H9 (cell line): Measurements from ENCODE around the gene HMCN1. TPM values are rescaled to one million over a fixed set of nuclear protein-coding genes. Genes with fewer than 3 reads are reported as not detected.

ENCODE experiments used
- DNase-seq: peaks from one replicate; pipeline ENCODE4 v3.0.0-alpha.2; 2017
- H2AFZ ChIP-seq: one replicate; pipeline ENCODE4 v1.6.1; 2013; ENCODE audit warnings: mild to moderate bottlenecking, low read length, control low read depth, moderate library complexity
- H2AK5ac ChIP-seq: 2 replicates; pipeline ENCODE4 v1.6.1; 2013; ENCODE audit warnings: low read length, control low read depth, mixed read lengths; ENCODE audit not compliant: insufficient read length
- H2BK120ac ChIP-seq: one replicate; pipeline ENCODE4 v1.6.1; 2013; ENCODE audit warnings: low read depth, mild to moderate bottlenecking, low read length, control low read depth, inconsistent platforms; ENCODE audit not compliant: poor library complexity, severe bottlenecking
- H2BK12ac ChIP-seq: 2 replicates; pipeline ENCODE4 v1.6.1; 2013; ENCODE audit warnings: low read length, control low read depth, mixed read lengths, low read depth; ENCODE audit not compliant: insufficient read length
- H2BK15ac ChIP-seq: 2 replicates; pipeline ENCODE4 v1.6.1; 2013; ENCODE audit warnings: low read depth, low read length, control low read depth
- H2BK20ac ChIP-seq: one replicate; pipeline ENCODE4 v1.6.1; 2013; ENCODE audit warnings: low read depth, mild to moderate bottlenecking, low read length, control low read depth, inconsistent platforms; ENCODE audit not compliant: poor library complexity, severe bottlenecking
- H2BK5ac ChIP-seq: 2 replicates; pipeline ENCODE4 v1.6.1; 2013; ENCODE audit warnings: low read length, control low read depth, mixed read lengths; ENCODE audit not compliant: insufficient read length
- H3K14ac ChIP-seq: 2 replicates; pipeline ENCODE4 v1.6.1; 2013; ENCODE audit warnings: low read length, control low read depth; ENCODE audit not compliant: insufficient read depth
- H3K18ac ChIP-seq: 2 replicates; pipeline ENCODE4 v1.6.1; 2013; ENCODE audit warnings: low read depth, mild to moderate bottlenecking, mixed read lengths, low read length, control low read depth; ENCODE audit not compliant: insufficient read length
- H3K23ac ChIP-seq: 2 replicates; pipeline ENCODE4 v1.6.1; 2013; ENCODE audit warnings: low read length, control low read depth, mixed read lengths, low read depth; ENCODE audit not compliant: insufficient read length
- H3K23me2 ChIP-seq: 2 replicates; pipeline ENCODE4 v1.6.1; 2013; ENCODE audit warnings: low read depth, mild to moderate bottlenecking, mixed read lengths, low read length, control low read depth; ENCODE audit not compliant: insufficient read length, poor library complexity, severe bottlenecking
- H3K27ac ChIP-seq: 2 replicates; pipeline ENCODE4 v1.5.1; 2013; ENCODE audit warnings: low read length, control low read depth, mixed read lengths, low read depth; ENCODE audit not compliant: insufficient read length
- H3K27me3 ChIP-seq: 2 replicates; pipeline ENCODE4 v1.6.1; 2013; ENCODE audit warnings: low read length, control low read depth, inconsistent platforms; ENCODE audit not compliant: insufficient read depth
- H3K4ac ChIP-seq: 2 replicates; pipeline ENCODE4 v1.6.1; 2013; ENCODE audit warnings: low read depth, mild to moderate bottlenecking, control low read depth, inconsistent platforms, low read length, moderate library complexity
- H3K4me1 ChIP-seq: 2 replicates; pipeline ENCODE4 v1.6.1; 2013; ENCODE audit warnings: low read length, control low read depth, inconsistent platforms; ENCODE audit not compliant: insufficient read depth
- H3K4me2 ChIP-seq: 2 replicates; pipeline ENCODE4 v1.6.1; 2013; ENCODE audit warnings: low read length, control low read depth, mixed read lengths; ENCODE audit not compliant: insufficient read length, insufficient read depth
- H3K56ac ChIP-seq: 2 replicates; pipeline ENCODE4 v1.6.1; 2013; ENCODE audit warnings: low read depth, mild to moderate bottlenecking, mixed read lengths, low read length, control low read depth; ENCODE audit not compliant: insufficient read length
- H3K79me1 ChIP-seq: 2 replicates; pipeline ENCODE4 v1.6.1; 2013; ENCODE audit warnings: low read depth, mild to moderate bottlenecking, moderate library complexity, low read length, control low read depth, inconsistent platforms; ENCODE audit not compliant: insufficient read depth, poor library complexity, severe bottlenecking
- H3K79me2 ChIP-seq: 2 replicates; pipeline ENCODE4 v1.6.1; 2013; ENCODE audit warnings: low read length, control low read depth, inconsistent platforms; ENCODE audit not compliant: insufficient read depth
- H3K9ac ChIP-seq: 2 replicates; pipeline ENCODE4 v1.6.1; 2013; ENCODE audit warnings: low read length, control low read depth, mixed read lengths; ENCODE audit not compliant: insufficient read length; ENCODE audit errors: extremely low read depth
- H3K9me3 ChIP-seq: one replicate; pipeline ENCODE4 v1.6.1; 2013; ENCODE audit warnings: low read depth, low read length, inconsistent platforms; ENCODE audit not compliant: control insufficient read depth
- H3T11ph ChIP-seq: one replicate; pipeline ENCODE4 v1.6.1; 2013; ENCODE audit warnings: mild to moderate bottlenecking, low read length, control low read depth, inconsistent platforms
- H4K20me1 ChIP-seq: one replicate; pipeline ENCODE4 v1.6.1; 2013; ENCODE audit not compliant: control insufficient read depth, insufficient read length, insufficient read depth
- H4K5ac ChIP-seq: 2 replicates; pipeline ENCODE4 v1.6.1; 2013; ENCODE audit warnings: low read depth, mild to moderate bottlenecking, mixed read lengths, low read length, control low read depth; ENCODE audit not compliant: insufficient read length
- H4K8ac ChIP-seq: replicated peaks from 2 replicates; pipeline ENCODE4 v1.6.1; 2013; ENCODE audit warnings: low read length, control low read depth, mixed read lengths, low read depth; ENCODE audit not compliant: insufficient read length
- H4K91ac ChIP-seq: 2 replicates; pipeline ENCODE4 v1.6.1; 2013; ENCODE audit warnings: low read depth, mild to moderate bottlenecking, moderate library complexity, mixed read lengths, low read length, control low read depth; ENCODE audit not compliant: insufficient read length
- H3K27ac Mint-ChIP-seq, 3 experiments: 2 replicates in 2 of 3; 3 replicates in 1 of 3; pipeline ENCODE4 v1.8.0; 2020 to 2021; ENCODE audit warnings: mixed read lengths in 3 of 3, mild to moderate bottlenecking in 1 of 3, moderate library complexity in 1 of 3
- H3K27me3 Mint-ChIP-seq: 2 replicates; pipeline ENCODE4 v1.8.0; 2021; ENCODE audit warnings: low read depth, mild to moderate bottlenecking, moderate library complexity, mixed read lengths
- H3K36me3 Mint-ChIP-seq, 3 experiments: 2 replicates in 2 of 3; 3 replicates in 1 of 3; pipeline ENCODE4 v1.8.0; 2020 to 2021; ENCODE audit warnings: low read depth in 3 of 3, mixed read lengths in 3 of 3; ENCODE audit not compliant: insufficient read depth in 1 of 3
- H3K4me1 Mint-ChIP-seq, 2 experiments: 2 replicates each; pipeline ENCODE4 v1.8.0; 2020; ENCODE audit warnings: mixed read lengths in 2 of 2
- H3K4me3 Mint-ChIP-seq, 2 experiments: 2 replicates in 1 of 2; 3 replicates in 1 of 2; pipeline ENCODE4 v1.8.0; 2020 to 2021; ENCODE audit warnings: mild to moderate bottlenecking in 2 of 2, mixed read lengths in 2 of 2, moderate library complexity in 1 of 2
- H3K9me3 Mint-ChIP-seq, 2 experiments: 2 replicates in 1 of 2; 3 replicates in 1 of 2; pipeline ENCODE4 v1.8.0; 2020; ENCODE audit warnings: mild to moderate bottlenecking in 2 of 2, mixed read lengths in 2 of 2, moderate library complexity in 1 of 2
- WGBS: extraction: QIAGEN DNeasy Blood & Tissue Kit; methylation state at CpG from one replicate; pipeline ENCODE4 v1.1.7; 2013; ENCODE audit warnings: missing lambda C conversion rate, low lambda C conversion rate, mixed read lengths; ENCODE audit not compliant: insufficient read length; ENCODE audit errors: extremely low coverage; 5-methylcytosine and 5-hydroxymethylcytosine counted together
- total RNA-seq: library from RNA; stranded (reverse); gene quantifications from 2 replicates; pipeline ENCODE4 v1.2.1, GENCODE V29; 2021
- TF ChIP-seq, protein P1 (sequence below): fragments of 200-600 bp; sonication (generic); conservative IDR thresholded peaks from 3 replicates; pipeline ENCODE4 v1.8.0; 2021; ENCODE audit warnings: antibody characterized with exemption, mild to moderate bottlenecking

The HMCN1 gene
- total RNA-seq, 1 experiment from 2014 or later: 3.3 TPM

DNA sequence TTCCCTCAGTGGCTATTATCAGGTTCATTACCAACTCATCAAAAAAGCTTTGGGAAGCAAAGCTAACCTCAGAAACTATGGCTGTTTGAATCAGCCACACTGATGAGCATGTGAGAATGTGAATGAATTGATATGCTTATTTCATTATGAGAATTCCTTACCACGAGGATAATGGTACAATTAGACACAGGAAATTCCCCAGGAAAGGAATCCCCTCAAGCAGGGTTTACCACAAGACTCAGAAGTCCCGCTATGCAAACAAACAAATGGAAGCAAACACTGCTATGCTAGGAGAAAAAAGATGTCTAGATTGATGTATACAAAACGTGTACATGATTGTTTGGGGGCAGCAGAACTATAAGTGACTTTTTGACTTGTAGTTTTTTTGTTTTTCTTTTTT is 205.0 kb downstream of the HMCN1 start:
- no peak overlapping the region for H2AFZ ChIP-seq
- H3K23me2 ChIP-seq: no peaks in the 10 kb centered on the region
- H2BK20ac ChIP-seq: no peak overlapping the region
- no peak overlapping the region for H2BK5ac ChIP-seq
- no peak overlapping the region for H3K18ac ChIP-seq
- no peaks in the 10 kb centered on the region for H3K79me1 ChIP-seq
- H3T11ph ChIP-seq: no peak overlapping the region
- H3K27me3 ChIP-seq: no peaks in the 10 kb centered on the region
- H2BK120ac ChIP-seq: no peak overlapping the region
- no peaks in the 10 kb centered on the region for H4K20me1 ChIP-seq
- H4K91ac ChIP-seq: no peak overlapping the region
- peaks cover 13 to 25% of the 10 kb centered on the region in 2 experiments for H3K4me1 Mint-ChIP-seq
- no peaks in the 10 kb centered on the region for H3K27me3 Mint-ChIP-seq
- no peak for DNase-seq
- no peaks in the 10 kb centered on the region for H3K79me2 ChIP-seq
- TF ChIP-seq, protein P1, sequence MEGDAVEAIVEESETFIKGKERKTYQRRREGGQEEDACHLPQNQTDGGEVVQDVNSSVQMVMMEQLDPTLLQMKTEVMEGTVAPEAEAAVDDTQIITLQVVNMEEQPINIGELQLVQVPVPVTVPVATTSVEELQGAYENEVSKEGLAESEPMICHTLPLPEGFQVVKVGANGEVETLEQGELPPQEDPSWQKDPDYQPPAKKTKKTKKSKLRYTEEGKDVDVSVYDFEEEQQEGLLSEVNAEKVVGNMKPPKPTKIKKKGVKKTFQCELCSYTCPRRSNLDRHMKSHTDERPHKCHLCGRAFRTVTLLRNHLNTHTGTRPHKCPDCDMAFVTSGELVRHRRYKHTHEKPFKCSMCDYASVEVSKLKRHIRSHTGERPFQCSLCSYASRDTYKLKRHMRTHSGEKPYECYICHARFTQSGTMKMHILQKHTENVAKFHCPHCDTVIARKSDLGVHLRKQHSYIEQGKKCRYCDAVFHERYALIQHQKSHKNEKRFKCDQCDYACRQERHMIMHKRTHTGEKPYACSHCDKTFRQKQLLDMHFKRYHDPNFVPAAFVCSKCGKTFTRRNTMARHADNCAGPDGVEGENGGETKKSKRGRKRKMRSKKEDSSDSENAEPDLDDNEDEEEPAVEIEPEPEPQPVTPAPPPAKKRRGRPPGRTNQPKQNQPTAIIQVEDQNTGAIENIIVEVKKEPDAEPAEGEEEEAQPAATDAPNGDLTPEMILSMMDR: no peak
- peaks cover 12 to 15% (median 14%) of the 10 kb centered on the region in 3 experiments; a peak in 5 of 7 replicates for H3K36me3 Mint-ChIP-seq
- H3K4me1 ChIP-seq: peaks cover 7% of the 10 kb centered on the region; the same call in 1 of the 2 replicates
- no peak overlapping the region for H3K14ac ChIP-seq
- H3K4ac ChIP-seq: no peak overlapping the region
- peak overlapping the region in 1 of 3 experiments; percentile 77; a peak in 2 of 7 replicates for H3K27ac Mint-ChIP-seq
- no peak overlapping the region for H2BK12ac ChIP-seq
- H3K27ac ChIP-seq: no peak overlapping the region
- WGBS: no CpG with 5 or more reads among the region's 3 CpGs
- H3K4me2 ChIP-seq: no peak overlapping the region
- peaks cover 8 to 14% of the 10 kb centered on the region in 2 experiments; a peak in 4 of 5 replicates for H3K9me3 Mint-ChIP-seq
- no peak overlapping the region for H3K23ac ChIP-seq
- H3K56ac ChIP-seq: no peak overlapping the region
- no peak overlapping the region for H4K5ac ChIP-seq
- no peak overlapping the region for H2BK15ac ChIP-seq
- H2AK5ac ChIP-seq: no peak overlapping the region
- H4K8ac ChIP-seq: no peak overlapping the region
- no peaks in the 10 kb centered on the region for H3K9me3 ChIP-seq
- H3K9ac ChIP-seq: no peak overlapping the region
- H3K4me3 Mint-ChIP-seq: no peak overlapping the region
